DMS114 treated with DMSO at 0.1 percent for 48 hours (cell line): ENCODE data around the gene NUP188.
"Not testable (repeated sequence)": the region's sequence is repeated elsewhere in the genome, so short reads cannot be mapped to it uniquely, and the experiment has no call there.

Experiments used
- DNase-seq: peaks from one replicate; lab custom pipeline; 2025; ENCODE audit not compliant: unreplicated experiment; lab: John Stamatoyannopoulos, UW

NUP188 gene

DNA sequence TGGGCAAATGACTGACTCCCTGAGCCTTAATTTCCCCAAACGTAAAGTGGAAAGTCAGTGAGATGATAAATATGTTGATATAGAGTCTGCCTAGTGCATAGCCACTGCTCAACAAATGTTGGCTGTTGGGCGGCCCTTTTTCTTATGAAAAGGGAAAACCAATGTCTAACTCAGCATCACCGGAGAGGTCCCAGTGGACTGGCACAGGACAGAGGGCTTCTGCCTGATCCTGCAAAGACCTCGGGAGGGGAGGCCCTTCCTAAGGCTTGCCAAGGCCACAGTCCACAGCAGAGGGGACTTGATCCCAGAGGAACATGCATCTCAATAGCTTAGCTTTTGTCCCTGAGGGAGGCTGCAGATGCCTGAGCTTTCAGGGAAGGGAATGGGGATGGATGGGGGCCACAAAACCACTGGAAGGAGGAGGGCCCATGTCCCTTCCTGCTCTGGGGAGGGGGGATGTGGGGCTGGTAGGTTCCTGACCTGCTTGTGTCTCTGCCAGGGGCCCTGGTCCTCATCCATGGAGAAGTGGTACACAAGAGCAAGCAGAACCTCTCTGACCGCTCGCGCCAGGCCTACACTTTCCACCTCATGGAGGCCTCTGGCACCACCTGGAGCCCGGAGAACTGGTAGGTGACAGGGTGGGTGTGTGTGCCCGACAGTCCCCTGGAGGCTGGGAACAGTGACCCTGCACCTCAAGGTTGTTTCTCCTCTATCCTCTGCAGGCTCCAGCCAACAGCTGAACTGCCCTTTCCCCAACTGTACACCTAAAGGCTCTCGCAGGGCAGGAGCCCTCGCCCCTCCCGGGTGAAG lies 6.3 kb upstream of the NUP188 start:
- no peak for DNase-seq

DNA sequence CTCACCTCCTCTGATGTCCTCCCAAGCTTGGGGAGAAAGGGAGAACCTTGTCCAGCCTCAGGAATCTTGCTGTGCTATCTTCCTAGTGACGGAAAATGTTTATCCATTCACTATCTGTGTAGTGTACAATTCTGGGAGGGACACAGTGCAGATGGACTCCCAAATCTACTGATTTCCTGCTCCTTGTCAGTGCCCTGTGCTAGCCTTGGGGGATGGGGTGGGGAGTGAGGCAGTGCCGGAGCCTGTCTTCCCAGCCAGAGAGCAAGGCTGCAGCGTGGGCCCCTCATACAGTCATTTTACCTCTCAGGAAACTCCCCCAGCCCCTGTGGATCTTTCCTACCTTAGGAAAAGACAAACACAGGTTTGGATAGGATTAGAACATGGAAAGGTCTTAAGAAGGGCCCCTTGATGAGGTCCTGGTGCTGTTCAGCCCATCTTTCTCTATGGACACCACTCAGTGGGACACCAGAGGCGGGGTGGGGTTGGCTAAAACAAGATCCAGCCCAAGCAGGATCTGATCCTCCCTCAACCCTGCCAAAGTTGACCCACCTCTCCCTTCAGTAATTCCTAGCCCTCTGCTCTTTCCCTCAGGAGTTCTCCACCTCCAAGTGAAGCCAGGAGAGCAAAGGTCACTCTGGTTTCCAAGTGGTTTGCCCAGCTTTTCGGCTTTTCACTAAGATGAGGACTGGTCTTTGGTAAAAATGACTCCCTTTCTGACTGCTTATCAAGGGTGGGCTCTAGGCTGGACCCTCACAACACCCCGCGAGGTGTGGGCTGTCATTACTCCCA lies 3.5 kb upstream of the NUP188 start:
- no peak for DNase-seq

DNA sequence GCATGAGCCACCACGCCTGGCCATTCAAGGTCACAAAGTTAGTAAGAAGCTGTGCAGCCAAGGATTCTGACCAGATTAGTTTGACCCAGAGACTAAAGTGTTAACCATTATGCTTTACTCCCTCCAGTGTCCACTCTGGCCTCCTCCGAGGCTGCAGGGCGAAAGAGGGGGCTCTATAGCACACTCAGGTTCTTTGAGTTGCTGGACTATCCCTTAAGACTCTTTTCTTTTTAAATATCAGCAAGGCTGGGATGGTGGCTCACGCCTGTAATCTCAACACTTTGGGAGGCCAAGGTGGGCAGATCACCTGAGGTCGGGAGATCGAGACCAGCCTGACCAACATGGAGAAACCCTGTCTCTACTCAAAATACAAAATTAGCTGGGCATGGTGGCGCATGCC lies 2.5 kb upstream of the NUP188 start:
- not testable (repeated sequence) for DNase-seq

DNA sequence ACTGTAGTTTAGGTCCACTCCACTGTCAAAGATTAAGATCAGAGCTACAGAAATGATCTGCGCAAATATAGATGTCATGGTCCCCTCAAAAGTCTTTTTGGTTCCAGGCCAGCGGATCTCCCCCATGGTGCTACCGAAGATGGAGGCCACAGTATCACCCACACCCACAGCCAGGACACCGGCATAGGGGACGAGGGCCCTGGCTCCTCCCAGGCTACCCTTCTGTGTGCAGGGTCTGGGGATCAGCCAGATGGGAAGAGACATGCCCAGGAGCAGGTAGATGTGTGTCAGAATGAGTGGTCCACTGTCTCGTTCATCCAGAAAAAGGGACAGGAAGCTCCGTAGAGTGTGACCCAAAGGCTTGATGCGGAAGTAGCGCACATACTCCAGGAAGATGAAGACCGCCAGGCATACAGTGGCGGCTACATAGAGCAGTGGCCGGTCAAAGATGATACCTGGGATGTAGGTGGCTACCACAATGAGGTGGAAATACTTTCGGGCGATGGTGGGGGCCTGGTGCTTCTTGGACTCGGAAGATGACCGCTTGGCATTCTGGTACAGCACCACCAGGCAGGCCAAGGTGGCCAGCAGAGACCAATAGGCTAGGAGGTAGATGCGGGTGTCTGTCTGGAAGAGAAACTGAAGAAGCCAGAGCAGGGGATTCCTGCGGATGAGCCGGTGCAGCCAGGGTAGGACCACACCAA lies 1.5 kb upstream of the NUP188 start:
- DNase-seq = no peak

DNA sequence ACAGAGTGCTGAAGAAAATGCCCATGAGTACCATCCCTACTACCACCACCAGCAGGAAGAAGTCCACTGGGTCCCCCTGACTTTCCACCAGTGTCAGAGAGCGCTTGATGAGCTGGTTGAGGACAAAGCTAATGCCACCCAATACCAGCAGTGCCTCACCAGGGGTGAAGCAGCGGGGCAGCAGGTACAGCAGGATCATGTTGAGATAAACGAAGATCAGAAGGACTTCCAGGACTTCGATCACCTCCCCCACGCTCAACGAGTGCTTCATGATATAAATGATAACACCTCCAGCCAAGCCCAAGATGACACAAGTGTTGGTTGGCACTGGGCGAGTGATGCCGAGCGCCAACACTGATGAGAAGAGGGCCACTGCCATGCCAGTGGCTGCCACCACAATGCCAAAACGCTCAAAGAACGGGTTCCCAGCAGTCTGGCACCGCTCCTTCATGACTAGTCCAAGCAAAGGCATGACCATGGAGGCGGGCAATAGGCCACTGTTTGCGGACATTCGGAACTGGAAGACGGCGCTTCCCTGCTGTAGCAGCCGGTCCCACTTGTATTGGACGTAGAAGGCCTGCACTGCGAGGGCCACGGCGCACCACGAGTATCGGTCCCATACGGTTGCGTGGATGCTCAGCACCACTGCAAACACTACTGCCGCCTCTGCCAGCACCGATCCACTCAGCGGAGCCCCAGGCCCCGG lies 775 bp upstream of the NUP188 start:
- DNase-seq = no peak

DNA sequence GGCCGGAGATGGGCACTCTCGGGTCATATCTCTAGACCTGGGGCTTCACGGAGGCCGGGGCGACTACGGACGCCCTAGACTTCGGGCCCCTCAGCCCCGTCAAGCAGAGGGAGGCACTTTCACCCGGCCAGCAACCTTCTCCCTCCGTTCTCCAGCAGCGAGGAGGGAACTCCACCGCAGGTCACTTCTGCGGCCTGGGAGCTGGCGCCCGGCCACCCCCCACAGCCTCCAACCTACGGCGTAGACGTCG lies 297 bp upstream of the NUP188 start:
- no peak for DNase-seq

DNA sequence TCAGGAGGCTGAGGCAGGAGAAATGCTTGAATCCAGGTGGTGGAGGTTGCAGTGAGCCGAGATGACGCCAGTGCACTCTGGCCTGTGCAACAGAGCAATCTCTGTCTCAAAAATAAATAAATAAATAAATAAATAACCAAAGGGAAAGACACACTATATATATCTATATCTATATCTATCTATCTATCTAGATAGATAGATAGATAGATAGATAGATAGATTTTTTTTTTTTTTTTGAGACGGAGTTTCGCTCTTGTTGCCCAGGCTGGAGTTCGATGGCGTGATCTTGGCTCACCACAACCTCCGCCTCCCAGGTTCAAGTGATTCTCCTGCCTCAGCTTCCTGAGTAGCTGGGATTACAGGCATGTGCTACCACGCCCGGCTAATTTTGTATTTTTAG lies 13.9 kb downstream of the NUP188 start:
- not testable (repeated sequence) for DNase-seq

- no peak for DNase-seq
Measured at GRCh38 chr9:128969491-128969890, 22.0 kb downstream of the NUP188 start.

GRCh38 chr9:128972956-128973355 lies 25.5 kb downstream of the NUP188 start:
- DNase-seq = no peak

- no peak for DNase-seq
Measured at GRCh38 chr9:128979111-128979510, 31.6 kb downstream of the NUP188 start.

GRCh38 chr9:128983536-128983935 lies 36.0 kb downstream of the NUP188 start:
- no peak for DNase-seq

- no peak for DNase-seq
Measured at GRCh38 chr9:128986671-128987070, 39.2 kb downstream of the NUP188 start.

- DNase-seq = no peak
Measured at GRCh38 chr9:128987805-128988204, 40.3 kb downstream of the NUP188 start.

DNA sequence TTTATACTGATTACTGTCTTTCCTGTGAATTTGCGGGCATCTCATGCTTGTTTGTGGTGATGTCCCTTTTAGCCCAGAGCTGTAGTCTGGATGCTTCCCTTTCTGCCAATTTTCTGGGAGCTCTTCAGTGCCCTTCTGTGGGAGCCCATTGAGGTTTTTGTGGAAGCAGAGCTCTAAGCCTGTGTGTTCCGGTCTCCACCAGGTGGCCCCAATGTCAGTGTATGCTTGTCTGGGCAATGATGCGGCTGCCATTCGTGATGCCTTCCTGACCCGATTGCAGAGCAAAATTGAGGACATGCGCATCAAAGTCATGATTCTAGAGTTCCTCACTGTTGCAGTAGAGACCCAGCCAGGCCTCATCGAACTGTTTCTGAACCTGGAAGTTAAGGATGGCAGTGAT lies 45.5 kb downstream of the NUP188 start:
- DNase-seq = no peak

- DNase-seq = no peak
Measured at GRCh38 chr9:128995791-128996190, 48.3 kb downstream of the NUP188 start.

- DNase-seq = no peak
Measured at GRCh38 chr9:128998462-128998861, 51.0 kb downstream of the NUP188 start.

- DNase-seq = no peak
Measured at GRCh38 chr9:128999581-129000206, 52.2 kb downstream of the NUP188 start.

DNA sequence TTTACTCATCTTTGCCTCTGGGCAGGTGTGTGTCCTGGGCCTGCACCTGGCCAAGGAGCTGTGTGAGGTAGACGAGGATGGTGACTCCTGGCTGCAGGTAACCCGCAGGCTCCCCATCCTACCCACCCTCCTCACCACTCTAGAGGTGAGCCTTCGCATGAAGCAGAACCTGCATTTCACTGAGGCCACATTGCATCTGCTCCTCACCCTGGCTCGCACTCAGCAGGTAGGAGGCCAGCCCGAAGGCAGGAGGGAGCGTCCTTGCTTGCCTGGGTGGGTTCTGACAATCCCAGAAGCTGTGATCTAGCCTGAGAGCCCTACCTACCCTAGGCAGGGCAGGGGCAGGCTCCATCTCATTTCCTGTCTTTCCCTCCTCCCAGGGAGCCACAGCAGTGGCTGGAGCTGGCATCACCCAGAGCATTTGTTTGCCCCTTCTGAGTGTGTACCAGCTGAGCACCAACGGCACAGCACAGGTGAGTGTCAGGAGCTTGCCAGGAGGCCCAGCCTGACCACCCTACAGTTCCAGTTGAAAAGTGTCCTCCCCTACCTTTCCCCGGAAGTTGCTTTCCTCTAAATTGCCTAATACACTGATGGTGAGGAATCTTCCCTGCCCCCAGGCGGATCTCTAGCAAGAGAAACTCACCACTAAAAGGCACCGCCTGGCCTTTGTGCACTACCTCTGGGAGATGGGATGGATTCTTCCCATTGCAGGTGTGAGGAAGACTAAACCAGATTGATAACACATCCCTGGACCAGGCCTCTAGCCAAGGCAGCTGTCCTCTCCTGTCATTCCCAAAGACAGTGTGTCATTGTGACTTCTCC lies 54.2 kb downstream of the NUP188 start:
- DNase-seq = no peak

DNA sequence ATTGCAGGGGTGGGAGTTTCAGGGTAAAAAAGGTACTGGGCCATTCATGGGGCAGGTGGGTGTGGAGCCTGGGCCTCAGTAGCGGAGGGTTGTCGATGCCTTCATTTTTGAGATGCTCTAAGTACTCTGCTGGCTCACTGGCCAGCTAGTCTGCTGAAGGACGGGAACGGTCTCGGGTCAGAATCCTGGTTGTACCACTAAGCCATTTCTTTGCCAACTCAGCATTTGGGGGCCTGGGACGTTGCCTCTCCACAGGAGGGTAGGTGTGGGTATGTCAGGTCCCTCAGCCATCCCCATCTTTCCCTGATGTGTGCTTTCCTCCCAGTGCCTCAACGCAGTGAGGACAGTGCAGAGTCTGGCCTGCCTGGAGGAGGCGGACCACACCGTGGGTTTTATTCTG lies 55.5 kb downstream of the NUP188 start:
- no peak for DNase-seq

DNA sequence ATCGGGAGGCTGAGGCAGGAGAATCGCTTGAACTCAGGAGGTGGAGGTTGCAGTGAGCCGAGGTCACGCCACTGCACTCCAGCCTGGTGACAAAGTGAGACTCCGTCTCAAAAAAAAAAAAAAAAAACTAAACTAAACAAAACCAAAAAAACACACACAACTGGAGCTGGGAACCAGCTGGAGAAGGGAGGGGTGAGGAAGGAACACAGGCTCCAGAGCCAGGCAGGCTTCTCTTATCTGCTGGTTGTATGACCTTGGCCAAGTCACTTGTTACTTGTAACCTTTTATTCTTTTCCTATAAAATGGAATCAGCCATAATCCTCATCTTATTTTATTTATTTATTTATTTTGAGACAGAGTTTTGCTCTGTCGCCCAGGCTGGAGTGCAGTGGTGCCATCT lies 56.7 kb downstream of the NUP188 start:
- not testable (repeated sequence) for DNase-seq
